ENCODE measurements around the gene PNPLA6.

GRCh38 chr19:7522923-7523667 lies 12.4 kb upstream of the PNPLA6 start:
- TF ChIP-seq CTCF (optimal IDR thresholded peaks at IDR 0.05 in 1 of 3, IDR thresholded peaks at IDR 0.05 in 1 of 3, conservative IDR thresholded peaks at IDR 0.05 in 1 of 3; ENCODE audit: extremely low read depth in 1 of 3, insufficient read depth in 2 of 3, low read length in 3 of 3) (no peak), EZH2 (IDR thresholded peaks at IDR 0.05; ENCODE audit: low read length) (no peak)

Measured in keratinocyte (primary cell).